ENCODE results near the gene MRTFB. TPM values are rescaled to one million over a fixed set of nuclear protein-coding genes. Genes with fewer than 3 reads are reported as not detected.

MRTFB gene
- total RNA-seq, 3 donors from 2014 or later (not counting 1 experiment from before 2014, with no cell fraction given), result 12.8 to 22.8 (median 19.6) TPM

GRCh38 chr16:14199199-14199598 lies 128.1 kb downstream of the MRTFB start:
- Histone ChIP-seq H3K4me3 (ENCODE audit: low read length) (no peak overlapping the region), H3K27me3 (ENCODE audit: control insufficient read depth, insufficient read depth, low read length) (no peaks in the 10 kb centered on the region), H3K36me3 (ENCODE audit: control insufficient read depth, insufficient read depth, low read length) (no peaks in the 10 kb centered on the region), H3K4me1 (ENCODE audit: control insufficient read depth, insufficient read depth, low read length) (peaks cover 5% of the 10 kb centered on the region), H3K9me3 (ENCODE audit: control insufficient read depth, insufficient read depth, low read length) (no peaks in the 10 kb centered on the region), H3K27ac (ENCODE audit: low read length) (no peak overlapping the region)
- Mint-ChIP-seq H3K4me1 (peaks cover 20 to 33% of the 10 kb centered on the region in 2 donors), H3K27me3 (ENCODE audit: low read depth in 2 of 2) (no peaks in the 10 kb centered on the region), H3K27ac (no peak overlapping the region), H3K4me3 (no peak overlapping the region), H3K9me3 (no peaks in the 10 kb centered on the region), H3K36me3 (no peaks in the 10 kb centered on the region)
- WGBS (ENCODE audit: insufficient coverage), result 93% methylated on average over 4 of the region's 4 CpGs
- no peak for TF ChIP-seq CTCF (IDR thresholded peaks at IDR 0.05)
- ATAC-seq (no peak), DNase-seq (no peak)
- intact Hi-C loops (cut with micrococcal nuclease), result no loop called here

GRCh38 chr16:14199624-14200023 lies 128.5 kb downstream of the MRTFB start:
- no peak overlapping the region for H3K27ac Mint-ChIP-seq
- H3K4me1 ChIP-seq (ENCODE audit: control insufficient read depth, insufficient read depth, low read length), result peaks cover 5% of the 10 kb centered on the region
- H3K27ac ChIP-seq (ENCODE audit: low read length), result no peak overlapping the region
- no peaks in the 10 kb centered on the region for H3K9me3 ChIP-seq (ENCODE audit: control insufficient read depth, insufficient read depth, low read length)
- no peaks in the 10 kb centered on the region for H3K36me3 ChIP-seq (ENCODE audit: control insufficient read depth, insufficient read depth, low read length)
- H3K27me3 Mint-ChIP-seq (ENCODE audit: low read depth in 2 of 2), result no peaks in the 10 kb centered on the region
- intact Hi-C loops (cut with micrococcal nuclease), result no loop called here
- H3K36me3 Mint-ChIP-seq, result no peaks in the 10 kb centered on the region
- no peak for DNase-seq
- H3K4me3 Mint-ChIP-seq, result no peak overlapping the region
- WGBS (ENCODE audit: insufficient coverage), result no CpG with 5 or more reads among the region's 1 CpG
- peaks cover 20 to 33% of the 10 kb centered on the region in 2 donors for H3K4me1 Mint-ChIP-seq
- H3K27me3 ChIP-seq (ENCODE audit: control insufficient read depth, insufficient read depth, low read length), result no peaks in the 10 kb centered on the region
- no peaks in the 10 kb centered on the region for H3K9me3 Mint-ChIP-seq
- no peak for ATAC-seq
- TF ChIP-seq CTCF (IDR thresholded peaks at IDR 0.05), result no peak
- no peak overlapping the region for H3K4me3 ChIP-seq (ENCODE audit: low read length)

GRCh38 chr16:14202095-14202494 lies 131.0 kb downstream of the MRTFB start:
- Mint-ChIP-seq H3K27ac (no peak overlapping the region), H3K36me3 (no peaks in the 10 kb centered on the region), H3K4me1 (peaks cover 15 to 28% of the 10 kb centered on the region in 2 donors), H3K9me3 (no peaks in the 10 kb centered on the region), H3K4me3 (no peak overlapping the region), H3K27me3 (ENCODE audit: low read depth in 2 of 2) (no peaks in the 10 kb centered on the region)
- Histone ChIP-seq H3K36me3 (ENCODE audit: control insufficient read depth, insufficient read depth, low read length) (no peaks in the 10 kb centered on the region), H3K27ac (ENCODE audit: low read length) (no peak overlapping the region), H3K27me3 (ENCODE audit: control insufficient read depth, insufficient read depth, low read length) (no peaks in the 10 kb centered on the region), H3K4me3 (ENCODE audit: low read length) (no peak overlapping the region), H3K9me3 (ENCODE audit: control insufficient read depth, insufficient read depth, low read length) (no peaks in the 10 kb centered on the region), H3K4me1 (ENCODE audit: control insufficient read depth, insufficient read depth, low read length) (peaks cover under 1% of the 10 kb centered on the region)
- no peak for TF ChIP-seq CTCF (IDR thresholded peaks at IDR 0.05)
- DNase-seq (no peak), ATAC-seq (peak in 1 of 3 donors; percentile 48)
- no CpG with 5 or more reads among the region's 3 CpGs for WGBS (ENCODE audit: insufficient coverage)
- intact Hi-C loops (cut with micrococcal nuclease), result no loop called here

- TF ChIP-seq CTCF (IDR thresholded peaks at IDR 0.05), result peak; percentile 20
- ATAC-seq, result peak in 2 of 3 donors; percentile 35 to 73
- no peaks in the 10 kb centered on the region for H3K4me1 ChIP-seq (ENCODE audit: control insufficient read depth, insufficient read depth, low read length)
- no peak overlapping the region for H3K4me3 Mint-ChIP-seq
- no peaks in the 10 kb centered on the region for H3K36me3 Mint-ChIP-seq
- no peaks in the 10 kb centered on the region for H3K27me3 ChIP-seq (ENCODE audit: control insufficient read depth, insufficient read depth, low read length)
- H3K27ac ChIP-seq (ENCODE audit: low read length), result no peak overlapping the region
- no peaks in the 10 kb centered on the region for H3K9me3 ChIP-seq (ENCODE audit: control insufficient read depth, insufficient read depth, low read length)
- DNase-seq, result no peak
- H3K4me1 Mint-ChIP-seq, result peaks cover 15 to 28% of the 10 kb centered on the region in 2 donors
- H3K36me3 ChIP-seq (ENCODE audit: control insufficient read depth, insufficient read depth, low read length), result no peaks in the 10 kb centered on the region
- H3K4me3 ChIP-seq (ENCODE audit: low read length), result no peak overlapping the region
- no peaks in the 10 kb centered on the region for H3K9me3 Mint-ChIP-seq
- H3K27me3 Mint-ChIP-seq (ENCODE audit: low read depth in 2 of 2), result no peaks in the 10 kb centered on the region
- intact Hi-C loops (cut with micrococcal nuclease), result no loop called here
- H3K27ac Mint-ChIP-seq, result no peak overlapping the region
These were observed 131.6 kb downstream of the MRTFB start for GRCh38 chr16:14202697-14203096.

Measured in natural killer cell (primary cell).